ENCODE measurements around the gene PHF21B.

The PHF21B gene

GRCh38 chr22:44965171-44965570 lies 44.6 kb downstream of the PHF21B start:
- TF ChIP-seq CTCF (IDR thresholded peaks at IDR 0.05): no peak

GRCh38 chr22:44964722-44965078 lies 45.1 kb downstream of the PHF21B start:
- TF ChIP-seq CTCF (IDR thresholded peaks at IDR 0.05): no peak

GRCh38 chr22:44963832-44964721 lies 45.7 kb downstream of the PHF21B start:
- no peak for TF ChIP-seq CTCF (IDR thresholded peaks at IDR 0.05)

- TF ChIP-seq CTCF (IDR thresholded peaks at IDR 0.05): no peak
Observed at GRCh38 chr22:44962741-44963454, 46.9 kb downstream of the PHF21B start.

GRCh38 chr22:44956840-44957767 lies 52.7 kb downstream of the PHF21B start:
- no peak; the same call in 1 of the 2 replicates for TF ChIP-seq CTCF (IDR thresholded peaks at IDR 0.05)

- TF ChIP-seq CTCF (IDR thresholded peaks at IDR 0.05): no peak
Observed at GRCh38 chr22:44955102-44955501, 54.7 kb downstream of the PHF21B start.

- TF ChIP-seq CTCF (IDR thresholded peaks at IDR 0.05): no peak
Observed at GRCh38 chr22:44954149-44954548, 55.7 kb downstream of the PHF21B start.
